Measurements from ENCODE around the gene ITGBL1. TPM values are rescaled to one million over a fixed set of nuclear protein-coding genes. Genes with fewer than 3 reads are reported as not detected.

Gene ITGBL1
- total RNA-seq, 4 donors from 2014 or later, result 0.61 to 6.7 (median 5.0) TPM

DNA sequence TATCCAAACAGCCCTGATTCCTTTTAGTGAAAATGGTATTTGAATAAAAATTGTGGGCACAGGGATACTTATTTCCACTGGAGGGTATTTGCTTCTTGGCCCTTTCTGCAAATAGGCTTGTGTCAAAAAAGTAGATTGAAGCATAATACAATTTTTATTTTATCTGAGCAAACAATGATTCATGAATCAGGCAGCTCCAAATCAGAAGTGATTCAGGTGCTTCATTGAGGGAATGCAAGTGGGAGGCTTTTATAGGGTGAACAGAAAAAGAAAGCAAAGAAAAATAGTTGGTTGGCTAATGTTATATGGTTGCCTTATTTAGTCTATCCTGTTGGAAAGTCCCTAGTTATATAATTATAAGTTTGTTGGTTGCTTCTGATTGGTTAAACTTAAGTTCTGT, 117.9 kb downstream of the ITGBL1 start:
- Histone ChIP-seq H3K27ac (no peak overlapping the region), H3K36me3 (no peaks in the 10 kb centered on the region), H3K9me3 (no peaks in the 10 kb centered on the region), H3K4me3 (no peak overlapping the region), H3K4me1 (no peaks in the 10 kb centered on the region), H3K27me3 (no peaks in the 10 kb centered on the region)
- DNase-seq (no peak), ATAC-seq (no peak)
- intact Hi-C loops (cut with DNase I; ENCODE audit: low total_unique reads) (no loop called here), in situ Hi-C loops (cut with MboI; ENCODE audit: low sequenced_read_pairs in 4 of 4) (no loop called here)
- TF ChIP-seq, protein P1, sequence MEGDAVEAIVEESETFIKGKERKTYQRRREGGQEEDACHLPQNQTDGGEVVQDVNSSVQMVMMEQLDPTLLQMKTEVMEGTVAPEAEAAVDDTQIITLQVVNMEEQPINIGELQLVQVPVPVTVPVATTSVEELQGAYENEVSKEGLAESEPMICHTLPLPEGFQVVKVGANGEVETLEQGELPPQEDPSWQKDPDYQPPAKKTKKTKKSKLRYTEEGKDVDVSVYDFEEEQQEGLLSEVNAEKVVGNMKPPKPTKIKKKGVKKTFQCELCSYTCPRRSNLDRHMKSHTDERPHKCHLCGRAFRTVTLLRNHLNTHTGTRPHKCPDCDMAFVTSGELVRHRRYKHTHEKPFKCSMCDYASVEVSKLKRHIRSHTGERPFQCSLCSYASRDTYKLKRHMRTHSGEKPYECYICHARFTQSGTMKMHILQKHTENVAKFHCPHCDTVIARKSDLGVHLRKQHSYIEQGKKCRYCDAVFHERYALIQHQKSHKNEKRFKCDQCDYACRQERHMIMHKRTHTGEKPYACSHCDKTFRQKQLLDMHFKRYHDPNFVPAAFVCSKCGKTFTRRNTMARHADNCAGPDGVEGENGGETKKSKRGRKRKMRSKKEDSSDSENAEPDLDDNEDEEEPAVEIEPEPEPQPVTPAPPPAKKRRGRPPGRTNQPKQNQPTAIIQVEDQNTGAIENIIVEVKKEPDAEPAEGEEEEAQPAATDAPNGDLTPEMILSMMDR (IDR thresholded peaks at IDR 0.05 in 4 of 5, conservative IDR thresholded peaks at IDR 0.05 in 1 of 5), result no peak
- no peak for TF ChIP-seq POLR2A (IDR thresholded peaks at IDR 0.05)

DNA sequence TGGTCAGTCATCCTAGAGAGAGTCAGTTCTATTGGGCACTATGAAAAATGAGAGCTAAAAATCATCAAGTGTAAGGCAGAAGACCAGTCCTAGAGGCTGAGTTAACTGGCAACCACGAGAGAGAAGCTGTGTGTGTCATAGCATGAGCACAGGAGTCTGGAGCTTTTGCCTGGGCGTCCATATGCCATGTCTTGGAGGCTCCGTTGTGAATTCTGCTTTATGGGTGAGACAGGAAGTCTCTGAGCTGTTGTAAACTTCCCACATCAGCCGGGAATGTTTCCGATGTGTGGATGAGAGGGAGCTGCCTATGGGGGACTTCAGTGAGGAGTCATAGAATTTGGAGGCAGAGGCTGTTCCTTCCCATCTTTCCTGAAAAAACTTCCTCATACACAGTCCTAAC, 120.0 kb downstream of the ITGBL1 start:
- H3K4me1 ChIP-seq, result no peaks in the 10 kb centered on the region

DNA sequence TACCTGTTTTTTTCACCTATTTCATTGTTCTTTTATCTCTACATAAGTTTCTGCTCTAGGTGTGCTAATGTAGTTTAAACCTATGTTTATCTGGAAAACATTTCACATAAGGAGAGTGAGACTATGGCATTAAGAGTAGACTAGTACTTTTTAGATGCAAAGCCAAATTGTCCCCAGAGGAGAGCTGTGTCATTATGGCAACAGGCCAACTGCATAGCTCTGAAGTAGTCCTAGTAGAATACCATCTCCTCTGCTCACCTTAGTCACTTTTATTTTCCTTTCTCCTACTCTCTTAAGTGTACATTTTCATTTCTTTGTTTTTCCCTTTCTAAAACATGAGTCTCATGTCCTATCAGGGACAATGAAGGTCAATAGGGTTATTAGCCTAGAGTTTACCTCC, 123.1 kb downstream of the ITGBL1 start:
- Histone ChIP-seq H3K36me3 (no peaks in the 10 kb centered on the region), H3K4me1 (no peaks in the 10 kb centered on the region), H3K4me3 (no peak overlapping the region), H3K27ac (no peak overlapping the region), H3K27me3 (no peaks in the 10 kb centered on the region), H3K9me3 (no peaks in the 10 kb centered on the region)
- ATAC-seq, result no peak
- DNase-seq, result no peak
- TF ChIP-seq, protein P1 (IDR thresholded peaks at IDR 0.05 in 4 of 5, conservative IDR thresholded peaks at IDR 0.05 in 1 of 5), result no peak
- TF ChIP-seq POLR2A (IDR thresholded peaks at IDR 0.05), result no peak
- intact Hi-C loops (cut with DNase I; ENCODE audit: low total_unique reads) (no loop called here), in situ Hi-C loops (cut with MboI; ENCODE audit: low sequenced_read_pairs in 4 of 4) (no loop called here)

More for the DNA sequence above, 120.0 kb downstream of the ITGBL1 start:
- Histone ChIP-seq H3K27me3 (no peaks in the 10 kb centered on the region), H3K27ac (no peak overlapping the region), H3K9me3 (no peaks in the 10 kb centered on the region), H3K36me3 (no peaks in the 10 kb centered on the region), H3K4me3 (no peak overlapping the region)
- ATAC-seq, result no peak
- in situ Hi-C loops (cut with MboI; ENCODE audit: low sequenced_read_pairs in 4 of 4), result no loop called here
- DNase-seq, result no peak
- intact Hi-C loops (cut with DNase I; ENCODE audit: low total_unique reads), result no loop called here
- TF ChIP-seq POLR2A (IDR thresholded peaks at IDR 0.05), result no peak
- TF ChIP-seq, protein P1 (IDR thresholded peaks at IDR 0.05 in 4 of 5, conservative IDR thresholded peaks at IDR 0.05 in 1 of 5), result no peak

DNA sequence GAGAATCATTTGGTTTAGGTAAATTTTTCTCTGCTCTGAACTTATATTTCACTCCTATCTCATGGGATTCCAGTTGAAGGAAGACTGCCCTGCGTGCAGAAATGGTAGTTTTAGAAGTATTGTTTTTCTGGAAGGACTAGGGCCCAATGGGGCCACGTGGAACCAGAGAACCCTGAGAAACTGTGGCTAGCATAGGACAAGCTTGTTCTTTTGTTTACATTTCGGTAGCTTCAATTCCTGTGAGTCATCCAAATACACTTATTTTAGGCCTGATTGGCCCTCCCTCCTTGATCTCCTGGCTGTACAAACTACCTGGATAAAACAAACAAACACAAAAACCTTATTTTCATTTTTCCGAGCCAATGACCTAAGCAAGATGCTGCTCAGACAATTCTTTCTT, 124.0 kb downstream of the ITGBL1 start:
- no peak for ATAC-seq
- no peaks in the 10 kb centered on the region for H3K4me1 ChIP-seq
- H3K36me3 ChIP-seq, result no peaks in the 10 kb centered on the region
- intact Hi-C loops (cut with DNase I; ENCODE audit: low total_unique reads), result no loop called here
- no peak for DNase-seq
- in situ Hi-C loops (cut with MboI; ENCODE audit: low sequenced_read_pairs in 4 of 4), result no loop called here
- H3K9me3 ChIP-seq, result no peaks in the 10 kb centered on the region
- no peak overlapping the region for H3K4me3 ChIP-seq
- no peaks in the 10 kb centered on the region for H3K27me3 ChIP-seq
- no peak for TF ChIP-seq POLR2A (IDR thresholded peaks at IDR 0.05)
- TF ChIP-seq, protein P1 (IDR thresholded peaks at IDR 0.05 in 4 of 5, conservative IDR thresholded peaks at IDR 0.05 in 1 of 5), result no peak
- no peak overlapping the region for H3K27ac ChIP-seq

DNA sequence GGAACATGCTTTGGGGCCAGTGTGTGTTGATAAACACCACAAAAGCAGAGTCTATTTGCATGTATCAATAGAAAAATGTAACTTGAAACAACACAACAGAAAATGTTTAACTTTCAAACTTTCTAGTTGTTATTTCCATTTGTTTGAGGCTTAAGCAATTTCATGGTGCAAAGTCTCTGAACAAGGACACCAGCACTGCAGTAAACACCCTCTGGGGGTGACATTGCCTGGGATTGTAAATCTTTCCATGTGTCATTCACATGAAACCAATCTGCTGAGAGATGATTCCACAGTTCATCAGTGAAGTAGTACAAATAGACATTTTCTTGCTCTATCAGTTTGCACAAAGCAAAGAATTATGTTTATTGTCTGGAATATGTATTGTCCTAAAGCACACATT, 124.5 kb downstream of the ITGBL1 start:
- in situ Hi-C loops (cut with MboI; ENCODE audit: low sequenced_read_pairs in 4 of 4) (no loop called here), intact Hi-C loops (cut with DNase I; ENCODE audit: low total_unique reads) (no loop called here)
- Histone ChIP-seq H3K9me3 (no peaks in the 10 kb centered on the region), H3K4me1 (no peaks in the 10 kb centered on the region), H3K36me3 (no peaks in the 10 kb centered on the region), H3K4me3 (no peak overlapping the region), H3K27ac (no peak overlapping the region), H3K27me3 (no peaks in the 10 kb centered on the region)
- no peak for TF ChIP-seq POLR2A (IDR thresholded peaks at IDR 0.05)
- TF ChIP-seq, protein P1 (IDR thresholded peaks at IDR 0.05 in 4 of 5, conservative IDR thresholded peaks at IDR 0.05 in 1 of 5), result no peak
- DNase-seq, result no peak
- no peak for ATAC-seq
